OCI-M1 (cell line): ENCODE results near the gene ZNF622.

Experiments
- DNase-seq: peaks from one replicate; lab custom pipeline; 2025; lab: John Stamatoyannopoulos, UW

ZNF622 gene, protein sequence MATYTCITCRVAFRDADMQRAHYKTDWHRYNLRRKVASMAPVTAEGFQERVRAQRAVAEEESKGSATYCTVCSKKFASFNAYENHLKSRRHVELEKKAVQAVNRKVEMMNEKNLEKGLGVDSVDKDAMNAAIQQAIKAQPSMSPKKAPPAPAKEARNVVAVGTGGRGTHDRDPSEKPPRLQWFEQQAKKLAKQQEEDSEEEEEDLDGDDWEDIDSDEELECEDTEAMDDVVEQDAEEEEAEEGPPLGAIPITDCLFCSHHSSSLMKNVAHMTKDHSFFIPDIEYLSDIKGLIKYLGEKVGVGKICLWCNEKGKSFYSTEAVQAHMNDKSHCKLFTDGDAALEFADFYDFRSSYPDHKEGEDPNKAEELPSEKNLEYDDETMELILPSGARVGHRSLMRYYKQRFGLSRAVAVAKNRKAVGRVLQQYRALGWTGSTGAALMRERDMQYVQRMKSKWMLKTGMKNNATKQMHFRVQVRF

DNA sequence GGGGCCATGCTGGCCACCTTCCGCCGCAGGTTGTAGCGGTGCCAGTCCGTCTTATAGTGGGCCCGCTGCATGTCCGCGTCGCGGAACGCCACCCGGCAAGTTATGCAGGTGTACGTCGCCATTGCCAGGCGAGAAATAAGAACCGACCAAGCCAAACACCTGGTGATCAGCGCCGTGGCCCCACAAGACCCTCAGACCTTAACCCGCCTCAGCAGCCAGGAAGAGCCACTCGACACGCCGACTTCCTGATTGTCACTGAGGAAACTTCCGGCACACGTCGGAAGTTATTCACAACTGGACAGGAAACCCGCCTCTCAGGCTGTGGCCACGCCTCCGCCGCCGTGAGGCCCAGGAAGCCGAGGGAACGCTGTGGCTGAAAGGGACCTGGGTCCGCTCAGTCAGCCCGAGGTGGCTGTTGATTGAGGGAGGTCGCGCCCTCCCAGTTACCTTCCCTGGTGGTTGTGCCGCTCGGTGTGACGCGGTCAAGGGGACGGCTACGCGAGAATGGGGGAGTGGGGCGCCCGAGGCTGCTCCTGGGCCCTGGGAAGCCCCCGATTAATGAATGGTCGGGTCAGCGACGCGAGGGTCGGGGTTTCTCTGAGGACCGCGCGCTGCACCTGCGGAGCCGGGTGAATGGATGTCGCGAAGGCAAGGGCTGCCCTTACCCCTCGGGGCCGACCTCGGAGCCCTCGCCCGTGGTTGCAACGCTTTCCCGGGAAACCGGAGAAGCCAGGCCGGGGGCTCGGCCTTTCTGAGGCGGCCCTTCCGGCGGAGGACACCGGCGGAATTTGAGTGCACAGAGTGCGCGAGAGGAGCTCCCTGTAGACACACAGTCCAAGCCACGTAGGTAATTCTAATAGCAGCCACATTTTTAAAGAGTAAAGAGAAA is at the start of gene ZNF622:
Gene ZNF622, minus strand, starts transcription at position 257 of the 889 bp plus-strand sequence. Its CDS starts 135 bp downstream, at position 122.
- peak; percentile 93 for DNase-seq

GRCh38 chr5:16510098-16510497 is 44.5 kb upstream of the ZNF622 start:
- no peak for DNase-seq

- DNase-seq = no peak
Measured at GRCh38 chr5:16508730-16509531, 43.3 kb upstream of the ZNF622 start.

DNA sequence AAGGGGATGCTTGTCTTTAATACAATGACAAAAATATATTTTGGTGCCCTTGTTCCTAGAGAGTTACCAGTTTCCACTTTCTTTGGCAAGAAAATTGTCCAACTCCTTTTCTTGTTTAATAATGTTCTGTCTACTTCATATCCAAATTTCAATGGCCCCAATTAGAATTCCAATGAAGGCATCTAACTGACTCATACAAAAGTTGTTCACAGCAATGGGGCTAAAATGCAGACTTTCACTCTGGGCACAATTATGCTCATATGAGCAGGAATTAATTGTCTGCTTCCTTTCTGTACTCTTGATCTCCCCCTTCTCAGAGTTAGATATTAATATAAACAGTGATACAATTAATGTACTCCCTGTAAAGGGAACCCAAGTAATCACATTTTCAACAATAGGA is 42.1 kb upstream of the ZNF622 start:
- no peak for DNase-seq

DNA sequence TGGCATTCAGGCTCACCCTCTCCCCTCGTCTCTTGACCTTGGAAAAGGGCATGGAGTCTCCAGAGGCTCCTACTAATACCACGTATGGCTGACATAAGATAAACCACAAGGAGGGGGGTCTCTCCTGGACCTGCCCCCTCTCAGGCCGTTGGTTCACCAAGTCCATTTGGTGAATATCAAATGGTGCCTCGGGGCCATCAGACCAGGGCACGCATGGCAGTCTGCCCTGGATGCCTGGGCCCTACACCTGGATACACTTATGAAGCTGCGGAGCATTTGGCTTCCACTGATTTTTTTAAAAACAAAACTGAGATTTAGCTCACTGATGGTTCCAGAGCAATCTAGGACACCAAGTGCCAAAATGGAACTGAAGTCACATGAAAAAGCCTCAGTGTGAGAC is 40.3 kb upstream of the ZNF622 start:
- no peak for DNase-seq

- no peak for DNase-seq
Measured at GRCh38 chr5:16505140-16505891, 39.7 kb upstream of the ZNF622 start.

DNA sequence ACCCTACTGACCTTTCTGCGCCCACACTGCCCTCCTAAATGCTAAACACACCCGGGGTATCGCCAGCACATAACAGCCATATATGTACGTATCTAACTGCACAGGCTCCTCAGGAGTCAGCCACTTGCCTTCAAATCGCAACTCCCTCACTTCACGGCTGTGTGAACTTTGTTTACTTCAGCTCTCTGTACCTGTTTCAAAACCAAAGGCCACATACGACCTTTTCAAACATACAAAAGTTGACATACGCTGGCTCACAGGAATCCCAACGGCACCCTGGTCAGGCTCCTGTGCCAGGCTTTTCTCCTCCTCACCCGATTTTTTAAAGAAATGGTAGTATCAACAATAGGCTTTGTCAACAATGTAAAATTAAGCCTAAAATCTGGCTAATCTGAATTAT is 39.0 kb upstream of the ZNF622 start:
- no peak for DNase-seq

DNA sequence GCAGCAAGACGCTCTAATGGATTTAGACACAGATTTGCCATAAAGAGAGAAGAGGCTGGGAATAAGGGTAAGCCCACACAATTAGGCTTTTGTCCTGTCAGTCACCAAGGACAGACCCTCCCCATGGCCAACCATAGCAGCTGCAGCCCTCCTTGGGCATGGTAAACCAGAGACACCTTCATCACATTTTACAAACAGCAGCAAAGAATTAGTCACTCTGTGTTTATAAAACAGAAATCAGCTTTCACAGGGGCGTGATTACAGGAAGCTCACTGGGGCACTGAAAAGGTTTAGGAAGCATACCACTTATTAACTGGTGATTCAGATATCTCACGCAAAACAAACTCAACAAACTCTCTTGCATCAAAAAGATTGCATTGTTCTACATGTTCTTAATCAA is 37.3 kb upstream of the ZNF622 start:
- DNase-seq = no peak

DNA sequence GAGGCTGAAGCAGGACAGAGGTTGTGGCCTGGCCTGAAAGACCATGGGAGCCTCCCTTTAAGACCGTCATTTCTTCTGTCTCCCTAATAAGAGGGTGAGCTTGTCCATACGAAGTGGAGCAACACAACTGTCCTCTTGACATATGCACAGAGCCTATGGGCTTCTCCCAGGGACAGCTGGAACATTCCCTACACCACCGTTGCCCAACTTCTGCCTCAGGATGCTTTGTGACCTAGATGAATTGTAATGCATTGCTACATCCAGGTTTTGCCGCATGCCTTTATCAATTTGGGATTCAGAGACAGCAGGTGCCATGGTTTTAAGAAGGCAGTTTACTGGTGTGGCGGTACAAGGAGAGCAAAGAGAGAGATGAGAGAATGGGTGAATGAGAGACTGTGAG is 34.4 kb upstream of the ZNF622 start:
- DNase-seq = no peak

DNA sequence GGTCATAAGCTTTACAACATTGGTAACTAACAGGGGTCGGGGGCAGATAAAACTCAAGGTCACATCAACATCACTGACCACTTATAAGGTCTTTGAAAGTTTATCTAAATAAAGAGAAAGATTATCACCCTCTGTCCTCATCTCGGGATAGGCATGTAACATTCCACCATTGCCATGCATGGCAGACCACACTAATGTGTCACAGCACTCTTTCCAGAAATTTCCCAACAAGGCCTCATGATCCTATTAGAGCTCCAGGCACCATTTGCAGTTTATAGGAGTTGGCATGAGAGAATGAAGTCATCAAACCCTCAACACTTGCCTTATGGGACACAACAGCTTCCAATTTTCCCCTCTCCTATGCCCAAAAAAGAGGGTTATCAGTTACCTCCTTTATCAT is 31.9 kb upstream of the ZNF622 start:
- DNase-seq = no peak

DNA sequence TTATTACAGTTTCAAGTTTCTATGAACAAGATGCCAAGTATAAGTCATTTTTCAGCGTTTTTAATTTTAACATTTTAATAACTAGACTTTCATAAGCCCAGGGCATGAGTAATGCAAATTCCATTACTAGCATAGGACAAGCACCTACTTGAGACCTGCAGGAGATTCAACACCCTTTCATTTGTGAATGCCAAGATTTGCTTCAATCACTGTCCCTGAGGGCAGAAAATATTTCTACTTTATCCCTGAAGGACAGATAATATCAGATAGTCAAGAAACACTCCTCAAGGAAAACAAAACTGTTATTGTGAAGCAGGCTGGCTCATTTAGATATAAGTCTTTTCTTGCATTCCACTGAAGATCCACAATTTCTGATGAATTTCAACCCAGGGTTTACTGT is 27.7 kb upstream of the ZNF622 start:
- no peak for DNase-seq

GRCh38 chr5:16492398-16493140 is 27.0 kb upstream of the ZNF622 start:
- DNase-seq = no peak

GRCh38 chr5:16490911-16491310 is 25.3 kb upstream of the ZNF622 start:
- no peak for DNase-seq

- DNase-seq = peak; percentile 56
Measured at GRCh38 chr5:16489322-16489791, 23.8 kb upstream of the ZNF622 start.

DNA sequence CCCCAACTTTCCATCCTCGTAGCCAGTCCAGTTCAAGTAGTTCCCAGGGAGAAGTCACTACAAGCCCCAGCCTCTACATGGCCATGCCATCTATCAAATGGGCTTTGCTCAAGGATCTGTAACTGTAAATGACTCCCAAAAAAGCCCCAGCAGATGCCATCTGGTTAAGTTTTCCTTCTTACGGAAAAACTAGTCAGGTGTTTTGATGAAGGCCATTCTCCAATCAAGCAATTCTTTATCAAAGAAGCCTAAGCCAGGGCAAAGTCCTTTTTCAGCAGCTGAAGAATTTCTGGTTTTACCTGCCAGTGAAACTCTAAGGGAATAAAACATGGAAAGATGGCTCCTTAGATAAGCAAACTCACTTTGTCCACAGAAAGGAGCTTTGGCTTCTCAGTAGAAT is 21.9 kb upstream of the ZNF622 start:
- no peak for DNase-seq

DNA sequence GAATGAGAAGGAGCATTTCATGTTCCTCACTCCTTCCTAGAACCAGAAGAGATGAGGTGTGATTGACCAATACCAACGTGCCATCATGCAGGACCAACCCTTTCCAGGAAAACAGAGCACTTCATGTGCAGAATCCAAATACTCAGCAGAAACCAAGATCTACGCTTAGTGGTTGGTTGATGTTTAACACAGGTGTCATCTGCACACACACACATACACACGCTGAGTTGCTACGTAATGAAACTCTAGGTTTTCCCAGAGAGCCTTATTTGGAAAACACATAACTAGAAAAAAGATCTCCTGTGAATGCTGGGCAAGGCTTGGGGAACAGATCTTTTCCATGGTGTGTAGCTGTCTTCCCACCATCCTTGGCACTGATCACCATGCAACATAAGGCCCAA is 21.1 kb upstream of the ZNF622 start:
- no peak for DNase-seq

DNA sequence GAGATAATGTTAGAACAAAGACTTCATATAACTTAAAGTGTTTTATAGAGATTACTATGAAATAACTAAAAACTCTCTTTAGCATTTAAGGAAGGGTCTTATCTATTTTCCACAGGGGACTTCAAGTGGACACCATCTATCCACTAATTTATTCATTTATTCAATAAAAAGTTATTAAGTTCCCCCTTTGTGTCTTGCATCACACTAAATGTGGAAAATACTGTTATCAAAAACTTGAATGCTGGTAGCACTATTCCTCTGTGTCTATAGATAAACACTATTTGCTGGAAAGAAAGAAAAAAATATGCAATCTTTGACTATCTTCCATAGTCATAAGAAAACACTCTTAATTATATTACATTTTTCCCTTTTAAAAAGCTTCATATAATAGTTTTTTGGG is 20.1 kb upstream of the ZNF622 start:
- no peak for DNase-seq

DNA sequence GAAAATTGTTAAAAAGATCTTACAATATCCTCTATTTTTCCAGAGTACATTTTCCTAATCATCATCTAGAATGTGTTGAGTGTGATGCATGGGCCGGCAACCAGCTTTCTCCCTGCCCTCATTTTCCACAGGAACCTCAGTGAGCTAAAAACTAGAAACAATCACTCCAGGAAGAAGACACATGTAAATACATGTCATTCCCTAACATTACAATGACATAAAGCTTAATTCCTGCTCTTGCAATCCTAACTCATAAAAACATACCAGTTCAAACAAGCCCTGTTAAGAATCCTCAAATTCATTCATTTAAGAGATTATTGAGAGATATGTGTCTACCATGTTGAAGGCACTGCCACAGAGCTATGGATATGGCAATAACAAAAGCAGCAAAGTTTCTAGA is 18.5 kb upstream of the ZNF622 start:
- no peak for DNase-seq

- no peak for DNase-seq
Measured at GRCh38 chr5:16483361-16483760, 17.8 kb upstream of the ZNF622 start.

DNA sequence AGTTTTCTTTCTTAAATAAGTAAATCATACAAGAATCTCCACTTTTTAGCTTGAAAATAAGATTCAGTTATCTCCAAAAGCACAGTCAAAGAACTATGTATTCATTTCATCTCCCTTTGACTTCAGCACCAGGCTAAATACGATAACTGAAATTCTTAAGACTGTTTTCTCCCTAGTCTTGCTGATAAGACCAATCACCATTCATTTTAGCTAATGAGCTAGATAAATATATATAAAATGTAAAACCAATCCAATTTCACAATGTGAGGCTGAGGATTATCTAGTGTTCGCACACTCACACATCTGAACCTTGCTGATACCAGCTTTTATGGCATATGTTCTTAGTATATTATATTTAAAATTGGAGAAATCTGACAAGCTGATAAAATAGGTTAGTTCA is 17.3 kb upstream of the ZNF622 start:
- DNase-seq = peak; percentile 62
